Stimulated activated CD8-positive, alpha-beta memory T cell treated with anti-CD3 and anti-CD28 coated beads, Interleukin-2, amount 100 ng/mL, for 1 hour (primary cell): ENCODE measurements around the gene THAP8.

Source experiments
- DNase-seq, 2 donors: peaks; one replicate each; pipeline ENCODE4 v3.0.0-alpha.2; 2020; ENCODE audit warnings: low read depth in 2 of 2

Gene THAP8

DNA sequence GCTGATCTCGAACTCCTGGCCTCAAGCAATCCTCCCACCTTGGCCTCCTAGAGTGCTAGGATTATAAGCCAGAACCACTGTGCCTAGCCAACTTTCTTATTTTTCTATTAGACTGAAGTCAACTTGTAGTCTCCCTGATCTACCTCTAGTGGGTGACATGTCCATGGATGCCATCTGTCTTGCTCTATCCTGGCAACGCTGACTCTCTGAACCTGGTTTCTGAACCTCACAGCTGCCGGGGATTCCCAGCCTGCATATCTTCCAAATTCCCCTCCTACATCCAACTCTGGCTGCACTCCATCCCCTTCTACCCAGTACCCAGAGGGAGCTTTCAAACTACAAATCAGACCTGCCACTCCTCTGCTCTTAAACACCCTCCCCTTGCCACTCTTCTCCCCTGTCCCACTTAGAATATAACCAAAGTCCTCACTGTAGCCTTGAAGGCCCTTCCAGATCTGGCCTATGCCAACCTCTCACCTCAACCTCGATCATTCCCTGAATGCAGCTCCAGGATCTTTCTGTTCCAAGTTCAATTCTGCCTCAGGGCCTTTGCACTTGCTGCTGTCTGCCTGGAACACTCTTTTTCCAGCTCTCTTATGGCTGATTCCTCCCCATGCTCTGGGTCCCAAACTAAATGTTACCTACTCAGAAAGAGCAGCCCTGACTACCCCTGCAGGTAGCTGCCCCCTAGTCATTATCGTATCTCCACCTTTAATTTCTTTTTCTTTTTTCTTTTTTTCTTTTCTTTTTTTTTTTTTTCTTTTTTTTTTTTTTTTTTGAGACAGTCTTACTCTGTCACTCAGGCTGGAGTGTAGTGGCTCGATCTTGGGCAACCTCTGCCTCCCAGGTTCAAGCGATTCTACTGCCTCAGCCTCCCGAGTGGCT, 23.6 kb downstream of the THAP8 start:
- no peak for DNase-seq

DNA sequence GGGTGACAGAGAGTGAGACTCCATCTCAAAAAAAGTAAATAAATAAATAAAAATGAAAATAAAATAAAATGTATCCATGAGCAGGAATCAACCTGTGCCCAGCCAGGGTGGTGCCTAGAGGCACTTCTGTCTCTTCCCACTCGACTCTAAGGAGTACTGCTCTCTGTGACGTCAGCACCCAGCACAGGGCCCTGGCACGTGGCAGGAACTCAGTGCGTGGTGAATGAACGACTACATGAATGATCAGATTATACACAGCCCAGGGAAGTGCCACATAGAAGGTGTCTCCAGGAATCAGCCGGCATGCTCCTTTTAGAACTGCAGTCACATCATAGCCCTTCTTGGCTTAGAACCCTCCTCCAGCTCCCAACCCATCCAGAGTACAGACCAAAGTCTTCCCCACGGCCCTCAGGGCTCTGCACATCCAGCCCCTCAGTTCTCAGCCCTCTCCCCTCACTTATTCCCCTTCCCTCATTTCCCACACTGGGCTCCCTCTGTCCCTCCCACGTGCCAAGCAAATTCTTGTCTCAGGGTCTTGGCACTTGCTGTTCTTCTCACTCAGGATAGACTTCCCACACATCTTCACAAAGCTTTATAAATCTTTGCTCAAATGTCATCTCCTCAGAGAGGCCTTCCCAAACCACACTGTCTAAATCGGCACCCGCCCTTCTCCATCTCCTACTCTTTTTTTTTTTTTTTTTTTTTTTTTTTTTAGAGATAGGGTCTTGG, 25.6 kb downstream of the THAP8 start:
- no peak for DNase-seq

DNA sequence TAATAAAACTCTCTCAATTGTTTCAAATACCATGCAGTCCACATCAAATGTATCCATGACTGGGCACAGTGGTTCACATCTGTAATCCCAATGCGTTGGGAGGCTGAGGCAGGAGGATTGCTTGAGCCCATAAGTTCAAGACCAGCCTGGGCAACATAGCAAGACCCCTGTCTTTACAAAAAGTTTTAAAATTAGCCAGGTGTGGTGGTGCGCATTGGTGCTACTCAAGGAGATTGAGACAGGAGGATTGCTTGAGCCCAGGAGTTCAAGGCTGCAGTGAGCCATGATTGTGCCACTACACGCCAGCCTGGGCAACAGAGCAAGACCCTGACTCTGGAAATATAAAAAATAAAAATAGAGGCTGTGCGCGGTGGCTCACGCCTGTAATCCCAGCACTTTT, 26.4 kb downstream of the THAP8 start:
- no peak for DNase-seq

DNA sequence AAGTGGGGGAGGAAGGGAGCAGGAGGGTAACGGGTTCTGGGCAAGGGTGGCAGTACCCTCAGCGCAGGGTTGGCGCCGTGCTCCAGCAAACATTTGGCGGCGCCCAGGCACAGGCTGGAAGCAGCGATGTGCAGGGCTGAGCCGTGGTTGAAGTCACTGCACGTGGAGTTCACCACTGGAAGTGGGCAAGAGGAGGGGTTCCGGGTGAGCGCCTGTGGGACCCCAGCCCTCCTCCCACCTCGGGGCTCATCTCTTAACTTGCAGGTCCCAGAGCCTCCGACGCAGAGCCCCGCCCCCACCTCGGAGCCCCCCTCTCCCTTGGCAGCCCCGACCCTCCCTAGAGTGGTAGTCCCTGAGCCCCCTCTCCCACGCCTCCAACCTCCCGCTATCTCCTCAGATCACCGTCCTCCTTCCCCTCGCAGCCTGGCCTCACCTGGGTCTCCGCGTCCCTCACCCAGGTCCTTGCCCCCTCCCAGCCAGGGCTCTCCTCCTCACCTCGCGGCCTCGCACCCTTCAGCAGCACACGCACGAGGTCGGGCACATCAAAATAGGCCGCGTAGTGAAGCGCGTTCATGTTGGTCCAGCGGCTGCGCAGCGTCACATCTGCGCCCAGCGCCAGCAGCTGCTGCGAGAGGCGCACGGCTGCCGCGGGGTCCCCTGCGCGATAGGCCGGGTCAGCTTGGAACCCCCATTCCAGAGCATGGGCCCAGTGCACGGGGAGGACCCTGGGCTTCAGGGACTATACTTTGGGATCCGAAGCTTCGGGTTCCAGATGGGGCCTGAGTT, 27.8 kb downstream of the THAP8 start:
- DNase-seq = no peak

- no peak for DNase-seq
Observed at GRCh38 chr19:36025541-36025940, 28.5 kb downstream of the THAP8 start.

GRCh38 chr19:36023432-36023831, 30.7 kb downstream of the THAP8 start:
- no peak for DNase-seq

DNA sequence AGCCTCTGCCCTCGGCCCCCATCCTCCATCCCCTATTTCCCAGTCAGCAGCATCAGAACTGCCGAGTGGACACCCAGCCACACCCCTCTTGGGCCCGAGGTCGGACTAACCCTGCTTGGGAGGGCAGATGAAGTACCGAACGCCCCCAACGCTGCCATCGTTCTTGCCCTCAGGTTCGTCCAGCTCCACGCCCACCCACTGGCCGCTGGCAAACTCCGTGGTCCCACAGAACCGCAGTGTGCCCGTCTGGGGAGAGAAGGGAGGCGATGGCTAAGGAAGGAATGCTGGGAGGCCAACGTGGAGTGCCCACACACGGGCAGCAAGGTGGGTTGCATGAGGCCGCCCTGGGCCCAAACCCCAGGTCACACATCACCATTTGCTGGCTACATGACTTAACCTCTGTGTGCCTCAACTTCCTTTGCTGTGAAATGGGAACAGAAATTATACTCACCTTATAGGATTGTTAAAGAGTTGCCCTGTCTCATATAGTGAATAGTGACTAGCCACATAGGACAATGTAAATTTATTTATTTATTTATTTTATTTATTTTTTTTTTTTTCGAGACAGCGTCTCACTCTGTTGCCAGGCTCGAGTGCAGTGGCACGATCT, 34.9 kb downstream of the THAP8 start:
- no peak for DNase-seq

GRCh38 chr19:36014012-36014924, 39.8 kb downstream of the THAP8 start, which contains the start of gene ALKBH6:
ALKBH6 (minus strand) TSS chr19:36014213; CDS start chr19:36013397, 816 bp downstream.
- peak; percentile 97 to 99 for DNase-seq

- DNase-seq = no peak
Observed at GRCh38 chr19:36013280-36014011, 40.6 kb downstream of the THAP8 start.

GRCh38 chr19:36010402-36010801, 43.7 kb downstream of the THAP8 start:
- no peak for DNase-seq

DNA sequence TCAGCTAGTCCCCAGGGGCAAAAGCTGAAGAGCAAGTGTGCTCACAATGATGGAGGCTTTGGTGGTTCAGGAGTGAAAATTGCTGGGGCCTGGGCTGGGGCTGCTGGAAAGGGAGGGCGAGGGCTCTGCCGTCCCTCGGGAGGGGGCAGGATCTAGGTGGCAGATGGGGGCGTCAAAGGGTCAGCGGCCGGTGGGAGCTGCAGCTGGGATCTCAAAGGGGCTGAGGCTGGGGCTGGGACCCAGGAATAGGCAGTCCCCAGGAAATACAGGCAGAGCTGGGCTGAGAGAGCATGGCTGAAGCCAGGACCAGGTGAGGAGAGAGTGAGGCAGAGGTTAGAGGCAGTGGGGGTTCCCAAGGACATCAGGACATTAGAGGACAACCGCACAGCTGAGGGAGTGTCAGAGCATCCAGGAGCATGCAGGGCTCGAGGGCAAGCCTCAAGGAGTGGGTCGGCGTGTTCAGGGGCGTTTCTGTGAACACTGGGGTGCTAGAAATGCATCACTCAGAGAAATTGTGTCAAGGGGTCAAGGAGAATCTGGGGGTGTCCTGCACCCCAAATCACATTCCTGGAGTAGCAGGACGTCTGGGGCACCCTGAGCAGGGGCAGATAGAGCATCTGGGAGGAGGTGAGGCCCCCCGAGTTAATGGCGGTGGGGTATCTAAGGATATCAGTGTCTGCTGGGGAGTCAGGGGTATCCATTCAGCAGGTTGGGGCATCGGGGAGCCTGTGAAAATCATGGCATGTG, 44.3 kb downstream of the THAP8 start:
- no peak for DNase-seq

GRCh38 chr19:36009220-36009619, 44.9 kb downstream of the THAP8 start:
- no peak for DNase-seq

GRCh38 chr19:36008336-36008978, 45.6 kb downstream of the THAP8 start, which contains the start of gene SYNE4:
SYNE4 (minus strand) TSS chr19:36008813; CDS start chr19:36008681, 132 bp downstream.
- no peak for DNase-seq

- DNase-seq = no peak
Observed at GRCh38 chr19:36006955-36007354, 47.1 kb downstream of the THAP8 start.

DNA sequence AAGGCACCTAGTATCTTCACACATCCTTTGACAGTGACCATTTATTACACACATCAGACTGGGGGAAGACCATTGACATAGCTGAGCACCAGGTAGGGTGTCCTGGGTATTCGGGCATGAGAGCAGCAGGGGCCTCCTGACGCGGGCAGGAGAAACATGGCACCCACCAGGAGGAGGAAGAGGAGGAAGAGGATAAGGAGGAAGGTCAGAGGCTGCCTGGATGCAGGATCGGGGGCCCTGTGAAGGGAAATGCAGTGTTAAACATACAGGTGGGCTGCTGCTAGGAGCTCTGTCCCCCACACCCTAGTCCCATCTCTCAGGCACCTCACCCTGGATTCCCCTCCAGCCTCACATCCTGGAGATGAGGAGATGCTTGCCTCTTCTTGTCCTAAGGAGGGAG, 50.8 kb downstream of the THAP8 start:
- no peak for DNase-seq

DNA sequence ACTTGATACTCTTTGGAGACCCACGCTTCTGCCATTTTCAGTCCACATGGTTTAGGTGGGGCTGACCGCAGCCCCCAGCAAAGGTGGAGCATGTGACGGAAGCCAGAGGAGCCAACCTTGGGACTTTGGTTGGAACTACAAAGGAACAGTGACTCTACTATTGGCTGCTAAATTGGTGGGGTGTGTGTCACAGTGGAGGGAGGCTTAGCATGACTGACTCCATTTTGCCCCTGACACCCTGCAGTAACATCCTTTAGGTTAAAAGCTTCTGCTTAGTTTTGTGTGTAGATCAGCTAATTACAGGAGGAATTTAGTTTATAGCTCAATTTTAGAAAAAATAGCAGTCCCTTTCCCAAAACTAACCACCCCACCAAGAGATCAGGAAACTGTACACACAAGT, 52.5 kb downstream of the THAP8 start:
- DNase-seq = no peak

- no peak for DNase-seq
Observed at GRCh38 chr19:35996777-35997176, 57.3 kb downstream of the THAP8 start.
